K562 (cell line): ENCODE results near the gene ARF1. TPM values are rescaled to one million over a fixed set of nuclear protein-coding genes. Genes with fewer than 3 reads are reported as not detected.

Experiments
- CHD1 ChIP-seq: fragments of 200-600 bp; sonication (generic); IDR thresholded peaks from one replicate; pipeline ENCODE4 v1.6.1; 2012; ENCODE audit warnings: mild to moderate bottlenecking, moderate library complexity, low read length, inconsistent platforms
- GABPA ChIP-seq: fragments of 200-800 bp; sonication (Bioruptor generic); conservative IDR thresholded peaks from 2 replicates; pipeline ENCODE4 v1.6.1; 2016; ENCODE audit warnings: low read depth, missing genetic modification characterization, missing compliant biosample characterization
- LCOR ChIP-seq: sonication (generic); formaldehyde crosslinking; IDR thresholded peaks from 2 replicates; pipeline ENCODE4 v1.8.0; 2022; ENCODE audit warnings: mild to moderate bottlenecking, missing genetic modification reagents
- NFE2 ChIP-seq: IDR thresholded peaks from 2 replicates; pipeline ENCODE4 v1.6.1; 2014; ENCODE audit warnings: antibody characterized with exemption, low read depth
- NONO ChIP-seq, 2 experiments: fragments of 200-400 bp in 1 of 2; fragments of 450-650 bp in 1 of 2; formaldehyde crosslinking in 1 of 2; IDR thresholded peaks; 2 replicates each; pipeline ENCODE4 v1.6.1; 2017; ENCODE audit warnings: low read depth in 2 of 2, mild to moderate bottlenecking in 2 of 2, moderate library complexity in 2 of 2, low read length in 1 of 2
- PHB2 ChIP-seq: fragments of 450-650 bp; IDR thresholded peaks from 2 replicates; pipeline ENCODE4 v1.6.1; 2017; ENCODE audit warnings: low read depth
- SAP30 ChIP-seq: fragments of 200-600 bp; sonication (generic); IDR thresholded peaks from 2 replicates; pipeline ENCODE4 v1.6.1; 2012; ENCODE audit warnings: borderline replicate concordance, low read depth, mild to moderate bottlenecking, moderate library complexity, low read length, control low read depth, inconsistent platforms; ENCODE audit not compliant: insufficient read depth, poor library complexity, severe bottlenecking
- TARDBP ChIP-seq: fragments of 450-650 bp; IDR thresholded peaks from 2 replicates; pipeline ENCODE4 v1.6.1; 2016
- ZNF140 ChIP-seq: fragments of 250-450 bp; sonication (Bioruptor Pico); IDR thresholded peaks from 2 replicates; pipeline ENCODE4 v1.8.0; 2021; ENCODE audit warnings: moderate library complexity, mild to moderate bottlenecking, inconsistent platforms
- ZNF75A ChIP-seq: fragments of 450-650 bp; formaldehyde crosslinking; IDR thresholded peaks from 2 replicates; pipeline ENCODE4 v1.4.0; 2020; ENCODE audit warnings: mild to moderate bottlenecking
- ZNF780A ChIP-seq: fragments of 250-450 bp; sonication (Bioruptor Pico); IDR thresholded peaks from 2 replicates; pipeline ENCODE4 v1.5.0; 2021; ENCODE audit warnings: mild to moderate bottlenecking
- polyA plus RNA-seq, 8 experiments: library from polyadenylated mRNA; depleted of rRNA in 4 of 8; stranded (reverse) in 5 of 8; unstranded in 3 of 8; fragments of >200 nt; fragmentation: Nextera tagmentation in 2 of 8; fragmentation: Illumina TruSeq in 1 of 8; extraction: Ambion mirVana in 2 of 8; extraction: Trizol in 1 of 8; gene quantifications; 2 replicates each; pipeline versions ENCODE4 v1.2.1 to v1.2.3, GENCODE V29; 2011 to 2014; ENCODE audit warnings: inconsistent platforms in 1 of 8, missing spikeins in 1 of 8
- total RNA-seq, 7 experiments: library from RNA; depleted of rRNA in 6 of 7; stranded (reverse); fragments of >200 nt in 6 of 7; fragmentation: Illumina TruSeq in 2 of 7; extraction: Trizol in 2 of 7; gene quantifications; 2 replicates each; pipeline versions ENCODE4 v1.2.1 to v1.2.3, GENCODE V29; 2011 to 2021; ENCODE audit warnings: low replicate concordance in 1 of 7
- TF ChIP-seq, protein P1 (sequence below): fragments of 250-450 bp; sonication (Bioruptor Pico); IDR thresholded peaks from 2 replicates; pipeline ENCODE4 v1.9.0; 2021; ENCODE audit warnings: mild to moderate bottlenecking, inconsistent platforms
- TF ChIP-seq, protein P2 (sequence below): sonication (generic); IDR thresholded peaks from 2 replicates; pipeline ENCODE4 v1.6.1; 2016
- TF ChIP-seq, protein P3 (sequence below): fragments of 250-450 bp; sonication (Bioruptor Pico); IDR thresholded peaks from 2 replicates; pipeline ENCODE4 v1.5.0; 2021
- TF ChIP-seq, protein P4 (sequence below), 2 experiments: fragments of 450-650 bp; conservative IDR thresholded peaks; 2 replicates each; pipeline ENCODE4 v1.6.1; 2017; ENCODE audit warnings: mild to moderate bottlenecking in 2 of 2, moderate library complexity in 2 of 2
- TF ChIP-seq, protein P5 (sequence below): sonication (generic); formaldehyde crosslinking; IDR thresholded peaks from 2 replicates; pipeline ENCODE4 v1.8.1; 2023; ENCODE audit warnings: missing genetic modification reagents, mild to moderate bottlenecking, borderline replicate concordance

Gene ARF1
- total and polyA plus RNA-seq, 9 of the 15 experiments (the other 6 are each of a cell fraction or from before 2014, with no cell fraction given): 69.8 to 593 (median 325) TPM

DNA sequence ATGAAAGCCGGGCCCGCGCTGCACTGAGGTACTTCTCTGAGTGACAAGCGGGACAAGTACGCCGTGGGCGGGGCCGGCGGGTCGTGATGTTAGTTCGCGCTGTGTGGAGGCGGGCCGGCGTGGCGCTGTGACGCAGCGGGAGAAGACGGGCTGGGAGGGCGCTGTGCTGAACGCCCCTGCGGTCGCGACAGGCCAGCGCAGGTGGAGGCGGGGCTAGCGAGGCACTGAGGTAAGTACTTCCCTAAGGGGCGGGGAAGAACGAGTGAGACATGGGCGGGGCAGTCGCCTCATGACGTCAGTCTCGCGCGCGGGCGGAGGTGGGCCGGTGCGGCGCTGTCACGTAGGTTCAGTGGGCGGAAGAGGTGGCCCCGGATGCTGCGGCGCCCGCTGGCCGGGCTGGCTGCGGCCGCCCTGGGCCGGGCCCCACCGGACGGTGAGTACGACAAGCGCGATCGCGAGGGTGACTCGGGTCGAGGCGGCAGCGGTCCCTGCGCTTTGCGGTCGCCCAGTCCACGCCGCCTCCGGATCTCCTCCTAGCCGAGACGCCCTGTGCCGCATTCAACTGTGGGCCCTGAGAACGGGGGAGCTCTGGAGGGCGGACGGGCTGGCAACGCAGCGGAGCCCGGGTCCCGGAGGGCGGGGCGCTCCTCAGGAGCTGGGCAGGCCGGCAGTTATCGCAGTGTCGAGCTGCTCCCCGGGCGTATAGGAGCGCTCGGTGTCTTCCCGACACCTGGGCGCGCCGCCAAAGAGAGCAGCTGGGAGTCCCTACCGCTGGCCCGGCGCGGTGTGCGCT, 57.6 kb downstream of the ARF1 start, which contains the start of gene GUK1 (continued):
- TF ChIP-seq, protein P1, sequence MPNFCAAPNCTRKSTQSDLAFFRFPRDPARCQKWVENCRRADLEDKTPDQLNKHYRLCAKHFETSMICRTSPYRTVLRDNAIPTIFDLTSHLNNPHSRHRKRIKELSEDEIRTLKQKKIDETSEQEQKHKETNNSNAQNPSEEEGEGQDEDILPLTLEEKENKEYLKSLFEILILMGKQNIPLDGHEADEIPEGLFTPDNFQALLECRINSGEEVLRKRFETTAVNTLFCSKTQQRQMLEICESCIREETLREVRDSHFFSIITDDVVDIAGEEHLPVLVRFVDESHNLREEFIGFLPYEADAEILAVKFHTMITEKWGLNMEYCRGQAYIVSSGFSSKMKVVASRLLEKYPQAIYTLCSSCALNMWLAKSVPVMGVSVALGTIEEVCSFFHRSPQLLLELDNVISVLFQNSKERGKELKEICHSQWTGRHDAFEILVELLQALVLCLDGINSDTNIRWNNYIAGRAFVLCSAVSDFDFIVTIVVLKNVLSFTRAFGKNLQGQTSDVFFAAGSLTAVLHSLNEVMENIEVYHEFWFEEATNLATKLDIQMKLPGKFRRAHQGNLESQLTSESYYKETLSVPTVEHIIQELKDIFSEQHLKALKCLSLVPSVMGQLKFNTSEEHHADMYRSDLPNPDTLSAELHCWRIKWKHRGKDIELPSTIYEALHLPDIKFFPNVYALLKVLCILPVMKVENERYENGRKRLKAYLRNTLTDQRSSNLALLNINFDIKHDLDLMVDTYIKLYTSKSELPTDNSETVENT (CRISPR knock-in tag): peak; percentile 40; the same call in 1 of the 2 replicates
- TF ChIP-seq GABPA (tag) (peak; percentile 93), SAP30 (peak; percentile 95), NONO (IDR thresholded peaks at IDR 0.05; ENCODE audit: low read depth in 2 of 2, low read length in 1 of 2) (peak in 1 of 2 experiments; percentile 82; a peak in 2 of 4 replicates), ZNF75A (no peak), PHB2 (0 out of 2 replicates have a peak, but pooled peaks have one; percentile 21), ZNF780A (CRISPR knock-in tag) (no peak), CHD1 (peak; percentile 82), TARDBP (peak; percentile 96), ZNF140 (CRISPR knock-in tag) (no peak), LCOR (CRISPR knock-in tag) (0 out of 2 replicates have a peak, but pooled peaks have one; percentile 50), NFE2 (peak; percentile 48; the same call in 1 of the 2 replicates)
- TF ChIP-seq, protein P2, sequence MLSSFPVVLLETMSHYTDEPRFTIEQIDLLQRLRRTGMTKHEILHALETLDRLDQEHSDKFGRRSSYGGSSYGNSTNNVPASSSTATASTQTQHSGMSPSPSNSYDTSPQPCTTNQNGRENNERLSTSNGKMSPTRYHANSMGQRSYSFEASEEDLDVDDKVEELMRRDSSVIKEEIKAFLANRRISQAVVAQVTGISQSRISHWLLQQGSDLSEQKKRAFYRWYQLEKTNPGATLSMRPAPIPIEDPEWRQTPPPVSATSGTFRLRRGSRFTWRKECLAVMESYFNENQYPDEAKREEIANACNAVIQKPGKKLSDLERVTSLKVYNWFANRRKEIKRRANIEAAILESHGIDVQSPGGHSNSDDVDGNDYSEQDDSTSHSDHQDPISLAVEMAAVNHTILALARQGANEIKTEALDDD: no peak
- TF ChIP-seq, protein P3, sequence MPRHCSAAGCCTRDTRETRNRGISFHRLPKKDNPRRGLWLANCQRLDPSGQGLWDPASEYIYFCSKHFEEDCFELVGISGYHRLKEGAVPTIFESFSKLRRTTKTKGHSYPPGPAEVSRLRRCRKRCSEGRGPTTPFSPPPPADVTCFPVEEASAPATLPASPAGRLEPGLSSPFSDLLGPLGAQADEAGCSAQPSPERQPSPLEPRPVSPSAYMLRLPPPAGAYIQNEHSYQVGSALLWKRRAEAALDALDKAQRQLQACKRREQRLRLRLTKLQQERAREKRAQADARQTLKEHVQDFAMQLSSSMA (CRISPR knock-in tag): peak; percentile 90; the same call in 1 of the 2 replicates
- TF ChIP-seq, protein P4, sequence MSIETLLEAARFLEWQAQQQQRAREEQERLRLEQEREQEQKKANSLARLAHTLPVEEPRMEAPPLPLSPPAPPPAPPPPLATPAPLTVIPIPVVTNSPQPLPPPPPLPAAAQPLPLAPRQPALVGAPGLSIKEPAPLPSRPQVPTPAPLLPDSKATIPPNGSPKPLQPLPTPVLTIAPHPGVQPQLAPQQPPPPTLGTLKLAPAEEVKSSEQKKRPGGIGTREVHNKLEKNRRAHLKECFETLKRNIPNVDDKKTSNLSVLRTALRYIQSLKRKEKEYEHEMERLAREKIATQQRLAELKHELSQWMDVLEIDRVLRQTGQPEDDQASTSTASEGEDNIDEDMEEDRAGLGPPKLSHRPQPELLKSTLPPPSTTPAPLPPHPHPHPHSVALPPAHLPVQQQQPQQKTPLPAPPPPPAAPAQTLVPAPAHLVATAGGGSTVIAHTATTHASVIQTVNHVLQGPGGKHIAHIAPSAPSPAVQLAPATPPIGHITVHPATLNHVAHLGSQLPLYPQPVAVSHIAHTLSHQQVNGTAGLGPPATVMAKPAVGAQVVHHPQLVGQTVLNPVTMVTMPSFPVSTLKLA (conservative IDR thresholded peaks at IDR 0.05): peak; percentile 87 to 92
- TF ChIP-seq, protein P5, sequence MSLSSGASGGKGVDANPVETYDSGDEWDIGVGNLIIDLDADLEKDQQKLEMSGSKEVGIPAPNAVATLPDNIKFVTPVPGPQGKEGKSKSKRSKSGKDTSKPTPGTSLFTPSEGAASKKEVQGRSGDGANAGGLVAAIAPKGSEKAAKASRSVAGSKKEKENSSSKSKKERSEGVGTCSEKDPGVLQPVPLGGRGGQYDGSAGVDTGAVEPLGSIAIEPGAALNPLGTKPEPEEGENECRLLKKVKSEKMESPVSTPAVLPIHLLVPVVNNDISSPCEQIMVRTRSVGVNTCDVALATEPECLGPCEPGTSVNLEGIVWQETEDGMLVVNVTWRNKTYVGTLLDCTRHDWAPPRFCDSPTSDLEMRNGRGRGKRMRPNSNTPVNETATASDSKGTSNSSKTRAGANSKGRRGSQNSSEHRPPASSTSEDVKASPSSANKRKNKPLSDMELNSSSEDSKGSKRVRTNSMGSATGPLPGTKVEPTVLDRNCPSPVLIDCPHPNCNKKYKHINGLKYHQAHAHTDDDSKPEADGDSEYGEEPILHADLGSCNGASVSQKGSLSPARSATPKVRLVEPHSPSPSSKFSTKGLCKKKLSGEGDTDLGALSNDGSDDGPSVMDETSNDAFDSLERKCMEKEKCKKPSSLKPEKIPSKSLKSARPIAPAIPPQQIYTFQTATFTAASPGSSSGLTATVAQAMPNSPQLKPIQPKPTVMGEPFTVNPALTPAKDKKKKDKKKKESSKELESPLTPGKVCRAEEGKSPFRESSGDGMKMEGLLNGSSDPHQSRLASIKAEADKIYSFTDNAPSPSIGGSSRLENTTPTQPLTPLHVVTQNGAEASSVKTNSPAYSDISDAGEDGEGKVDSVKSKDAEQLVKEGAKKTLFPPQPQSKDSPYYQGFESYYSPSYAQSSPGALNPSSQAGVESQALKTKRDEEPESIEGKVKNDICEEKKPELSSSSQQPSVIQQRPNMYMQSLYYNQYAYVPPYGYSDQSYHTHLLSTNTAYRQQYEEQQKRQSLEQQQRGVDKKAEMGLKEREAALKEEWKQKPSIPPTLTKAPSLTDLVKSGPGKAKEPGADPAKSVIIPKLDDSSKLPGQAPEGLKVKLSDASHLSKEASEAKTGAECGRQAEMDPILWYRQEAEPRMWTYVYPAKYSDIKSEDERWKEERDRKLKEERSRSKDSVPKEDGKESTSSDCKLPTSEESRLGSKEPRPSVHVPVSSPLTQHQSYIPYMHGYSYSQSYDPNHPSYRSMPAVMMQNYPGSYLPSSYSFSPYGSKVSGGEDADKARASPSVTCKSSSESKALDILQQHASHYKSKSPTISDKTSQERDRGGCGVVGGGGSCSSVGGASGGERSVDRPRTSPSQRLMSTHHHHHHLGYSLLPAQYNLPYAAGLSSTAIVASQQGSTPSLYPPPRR (CRISPR knock-in tag): peak; percentile 43; the same call in 1 of the 2 replicates
